Trophoblast cell (in vitro differentiated cells and primary cell): ENCODE results near the gene HRG.

ENCODE experiments used
- DNase-seq, 2 donors: peaks; one replicate each; pipeline ENCODE4 v3.0.0-alpha.2; 2016
- H2AFZ ChIP-seq: 2 replicates; pipeline ENCODE4 v1.6.1; 2013; ENCODE audit warnings: low read length, moderate library complexity, mild to moderate bottlenecking; ENCODE audit not compliant: insufficient read depth, poor library complexity
- H2AK5ac ChIP-seq: 2 replicates; pipeline ENCODE4 v1.6.1; 2013; ENCODE audit warnings: mild to moderate bottlenecking, low read length
- H2BK120ac ChIP-seq: 2 replicates; pipeline ENCODE4 v1.6.1; 2013; ENCODE audit warnings: low read length, mild to moderate bottlenecking, moderate library complexity; ENCODE audit not compliant: insufficient read depth, poor library complexity
- H2BK12ac ChIP-seq: 2 replicates; pipeline ENCODE4 v1.6.1; 2013; ENCODE audit warnings: mild to moderate bottlenecking, low read length, moderate library complexity
- H2BK5ac ChIP-seq: 2 replicates; pipeline ENCODE4 v1.6.1; 2013; ENCODE audit warnings: low read length, low read depth, moderate library complexity, mild to moderate bottlenecking; ENCODE audit not compliant: poor library complexity
- H3K14ac ChIP-seq: 2 replicates; pipeline ENCODE4 v1.6.1; 2013; ENCODE audit warnings: mild to moderate bottlenecking, low read length
- H3K18ac ChIP-seq: 2 replicates; pipeline ENCODE4 v1.6.1; 2013; ENCODE audit warnings: mild to moderate bottlenecking, low read length
- H3K23ac ChIP-seq: 2 replicates; pipeline ENCODE4 v1.6.1; 2013; ENCODE audit warnings: low read length
- H3K27ac ChIP-seq: 2 replicates; pipeline ENCODE4 v1.5.1; 2013; ENCODE audit warnings: low read depth, mild to moderate bottlenecking, inconsistent platforms, low read length, moderate library complexity
- H3K27me3 ChIP-seq: 2 replicates; pipeline ENCODE4 v1.6.1; 2013; ENCODE audit warnings: inconsistent platforms, mild to moderate bottlenecking, low read length, moderate library complexity; ENCODE audit not compliant: insufficient read depth
- H3K36me3 ChIP-seq, 2 experiments: 1 replicate in 1 of 2; 2 replicates in 1 of 2; pipeline ENCODE4 v1.6.1; 2013; ENCODE audit warnings: low read length in 2 of 2, mild to moderate bottlenecking in 2 of 2, moderate library complexity in 1 of 2; ENCODE audit not compliant: insufficient read depth in 2 of 2, control insufficient read depth in 1 of 2
- H3K4ac ChIP-seq: 2 replicates; pipeline ENCODE4 v1.6.1; 2013; ENCODE audit warnings: low read depth, mild to moderate bottlenecking, low read length, moderate library complexity
- H3K4me1 ChIP-seq, 2 experiments: 1 replicate in 1 of 2; 2 replicates in 1 of 2; pipeline ENCODE4 v1.6.1; 2013; ENCODE audit warnings: low read length in 2 of 2, mild to moderate bottlenecking in 2 of 2, moderate library complexity in 1 of 2; ENCODE audit not compliant: insufficient read depth in 2 of 2, control insufficient read depth in 1 of 2
- H3K4me2 ChIP-seq: 2 replicates; pipeline ENCODE4 v1.6.1; 2013; ENCODE audit warnings: inconsistent platforms, mild to moderate bottlenecking, low read length, moderate library complexity
- H3K4me3 ChIP-seq: 2 replicates; pipeline ENCODE4 v1.5.1; 2013; ENCODE audit warnings: mild to moderate bottlenecking, low read depth, low read length, inconsistent platforms
- H3K79me1 ChIP-seq: one replicate; pipeline ENCODE4 v1.6.1; 2013; ENCODE audit warnings: low read length
- H3K79me2 ChIP-seq: 2 replicates; pipeline ENCODE4 v1.6.1; 2013; ENCODE audit warnings: low read length, mild to moderate bottlenecking; ENCODE audit not compliant: control insufficient read depth, insufficient read depth, poor library complexity
- H3K9ac ChIP-seq: 2 replicates; pipeline ENCODE4 v1.6.1; 2013; ENCODE audit warnings: mild to moderate bottlenecking, low read length
- H3K9me3 ChIP-seq: 2 replicates; pipeline ENCODE4 v1.6.1; 2013; ENCODE audit warnings: low read depth, mild to moderate bottlenecking, control low read depth, inconsistent platforms, low read length; ENCODE audit not compliant: insufficient read depth
- H4K12ac ChIP-seq: 2 replicates; pipeline ENCODE4 v1.6.1; 2013; ENCODE audit warnings: low read depth, mild to moderate bottlenecking, low read length, moderate library complexity
- H4K8ac ChIP-seq: 2 replicates; pipeline ENCODE4 v1.6.1; 2013; ENCODE audit warnings: low read depth, mild to moderate bottlenecking, low read length, moderate library complexity
- H4K91ac ChIP-seq: one replicate; pipeline ENCODE4 v1.6.1; 2013; ENCODE audit warnings: low read depth, mild to moderate bottlenecking, low read length, moderate library complexity
- WGBS: extraction: QIAGEN DNeasy Blood & Tissue Kit; methylation state at CpG from one replicate; pipeline ENCODE4 v1.1.7; 2013; ENCODE audit warnings: missing lambda C conversion rate; ENCODE audit not compliant: insufficient read length, insufficient coverage; ENCODE audit errors: extremely low coverage; 5-methylcytosine and 5-hydroxymethylcytosine counted together

The HRG gene

DNA sequence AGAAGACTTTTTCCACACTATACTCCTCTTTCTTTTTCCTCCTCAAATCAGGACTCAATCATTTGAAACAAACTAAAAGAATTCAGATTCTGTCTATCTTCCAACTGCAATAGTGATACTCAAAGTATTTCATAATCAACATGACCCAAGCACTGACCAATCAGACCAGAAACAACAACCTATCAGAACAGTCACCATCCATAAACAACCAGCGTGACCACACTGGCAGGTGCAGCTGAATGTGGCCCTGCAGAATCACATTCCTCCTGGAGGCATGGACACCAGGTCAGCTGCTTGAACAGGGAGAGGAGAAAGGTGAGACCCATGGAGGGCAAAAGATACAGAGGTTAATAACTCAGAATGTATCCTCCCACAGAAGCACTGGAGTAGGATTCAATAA is 13.3 kb downstream of the HRG start:
- H3K79me2 ChIP-seq: no peaks in the 10 kb centered on the region
- H3K4me3 ChIP-seq: no peak overlapping the region
- H4K91ac ChIP-seq: no peak overlapping the region
- no peak overlapping the region for H2AK5ac ChIP-seq
- H3K36me3 ChIP-seq: no peaks in the 10 kb centered on the region
- H3K79me1 ChIP-seq: no peaks in the 10 kb centered on the region
- no peaks in the 10 kb centered on the region for H3K27me3 ChIP-seq
- H3K27ac ChIP-seq: no peak overlapping the region
- WGBS: no CpG with 5 or more reads among the region's 1 CpG
- H3K4me1 ChIP-seq: no peaks in the 10 kb centered on the region
- no peak overlapping the region for H2AFZ ChIP-seq
- no peak overlapping the region for H3K23ac ChIP-seq
- H3K4me2 ChIP-seq: no peak overlapping the region
- H2BK12ac ChIP-seq: no peak overlapping the region
- H3K9me3 ChIP-seq: no peaks in the 10 kb centered on the region
- H2BK5ac ChIP-seq: no peak overlapping the region
- no peak for DNase-seq
- H4K8ac ChIP-seq: no peak overlapping the region
- H3K9ac ChIP-seq: no peak overlapping the region
- no peak overlapping the region for H3K18ac ChIP-seq
- H2BK120ac ChIP-seq: no peak overlapping the region
- H4K12ac ChIP-seq: no peak overlapping the region
- no peak overlapping the region for H3K14ac ChIP-seq
- H3K4ac ChIP-seq: no peak overlapping the region

DNA sequence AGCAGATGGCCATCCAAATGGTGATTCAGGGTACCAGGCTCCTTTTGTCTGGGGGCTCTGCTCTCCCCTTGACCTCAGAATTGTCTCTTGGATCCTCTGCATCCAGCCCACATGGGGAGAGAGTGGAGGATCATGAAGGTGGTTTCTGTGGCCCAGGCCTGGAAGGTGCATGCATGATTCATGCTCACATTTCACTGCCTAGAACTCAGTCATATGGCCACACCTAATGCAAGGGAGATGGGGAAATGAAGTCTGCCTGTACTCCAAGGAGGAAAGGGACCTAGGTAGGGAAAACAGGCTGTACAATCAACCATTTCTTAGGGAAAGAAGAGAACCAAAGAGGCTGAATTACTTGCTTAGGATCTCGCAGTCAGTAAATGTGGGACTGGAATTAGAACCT is 15.1 kb downstream of the HRG start:
- Histone ChIP-seq H2AK5ac (no peak overlapping the region), H4K12ac (no peak overlapping the region), H2BK12ac (no peak overlapping the region), H3K9ac (no peak overlapping the region), H3K27ac (no peak overlapping the region), H3K4me1 (no peaks in the 10 kb centered on the region), H3K18ac (no peak overlapping the region), H4K8ac (no peak overlapping the region), H2AFZ (no peak overlapping the region), H2BK120ac (no peak overlapping the region), H3K4ac (no peak overlapping the region), H4K91ac (no peak overlapping the region), H3K14ac (no peak overlapping the region), H3K23ac (no peak overlapping the region), H2BK5ac (no peak overlapping the region), H3K79me1 (no peaks in the 10 kb centered on the region), H3K4me2 (no peak overlapping the region), H3K36me3 (no peaks in the 10 kb centered on the region), H3K79me2 (no peaks in the 10 kb centered on the region), H3K9me3 (peaks cover 4% of the 10 kb centered on the region), H3K4me3 (no peak overlapping the region), H3K27me3 (no peaks in the 10 kb centered on the region)
- WGBS: no CpG with 5 or more reads among the region's 1 CpG
- DNase-seq: no peak

DNA sequence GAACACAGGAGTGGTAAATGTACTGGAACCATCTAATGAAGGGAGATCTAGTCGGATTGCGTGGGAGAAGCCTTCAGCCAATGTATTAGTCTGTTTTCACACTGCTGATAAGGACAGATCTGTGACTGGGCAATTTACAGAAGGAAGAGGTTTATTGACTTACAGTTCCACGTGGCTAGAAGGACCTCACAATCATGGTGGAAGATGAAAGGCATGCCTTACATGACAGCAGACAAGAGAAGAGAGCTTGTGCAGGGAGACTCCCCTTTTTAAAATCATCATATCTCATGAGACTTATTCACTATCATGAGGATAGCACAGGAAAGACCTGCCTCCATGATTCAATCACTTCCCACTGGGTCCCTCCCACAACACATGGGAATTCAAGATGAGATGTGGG is 17.0 kb downstream of the HRG start:
- no peak overlapping the region for H3K4me2 ChIP-seq
- H2BK5ac ChIP-seq: no peak overlapping the region
- H3K79me1 ChIP-seq: no peaks in the 10 kb centered on the region
- no peaks in the 10 kb centered on the region for H3K79me2 ChIP-seq
- H3K27me3 ChIP-seq: no peaks in the 10 kb centered on the region
- peaks cover 4% of the 10 kb centered on the region for H3K9me3 ChIP-seq
- H3K4me1 ChIP-seq: no peaks in the 10 kb centered on the region
- H4K91ac ChIP-seq: no peak overlapping the region
- no peaks in the 10 kb centered on the region for H3K36me3 ChIP-seq
- no peak overlapping the region for H4K8ac ChIP-seq
- WGBS: no CpG with 5 or more reads among the region's 3 CpGs
- DNase-seq: no peak
- H3K9ac ChIP-seq: no peak overlapping the region
- no peak overlapping the region for H2AK5ac ChIP-seq
- no peak overlapping the region for H3K18ac ChIP-seq
- H2AFZ ChIP-seq: no peak overlapping the region
- no peak overlapping the region for H2BK120ac ChIP-seq
- H4K12ac ChIP-seq: no peak overlapping the region
- no peak overlapping the region for H3K27ac ChIP-seq
- H2BK12ac ChIP-seq: no peak overlapping the region
- H3K4me3 ChIP-seq: no peak overlapping the region
- H3K14ac ChIP-seq: no peak overlapping the region
- H3K4ac ChIP-seq: no peak overlapping the region
- no peak overlapping the region for H3K23ac ChIP-seq

DNA sequence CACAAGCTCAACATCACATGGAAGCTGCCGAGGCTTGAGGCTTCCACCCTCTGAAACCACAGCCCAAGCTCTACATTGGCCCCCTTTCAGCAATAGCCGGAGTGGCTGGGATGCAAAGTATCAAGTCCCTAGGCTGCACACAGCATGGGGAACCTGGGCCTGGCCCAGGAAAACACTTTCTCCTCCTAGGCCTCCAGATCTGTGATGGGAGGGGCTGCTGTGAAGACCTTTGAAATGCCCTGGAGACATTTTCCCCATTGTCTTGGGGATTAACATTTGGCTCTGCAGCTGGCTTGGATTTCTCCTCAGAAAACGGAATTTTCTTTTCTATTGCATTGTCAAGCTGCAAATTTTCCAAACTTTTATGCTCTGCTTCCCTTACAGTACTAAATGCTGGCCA is 18.2 kb downstream of the HRG start:
- Histone ChIP-seq H3K14ac (no peak overlapping the region), H3K27me3 (no peaks in the 10 kb centered on the region), H2AK5ac (no peak overlapping the region), H3K79me1 (no peaks in the 10 kb centered on the region), H3K18ac (no peak overlapping the region), H2BK12ac (no peak overlapping the region), H3K27ac (no peak overlapping the region), H3K4ac (no peak overlapping the region), H4K8ac (no peak overlapping the region), H3K9ac (no peak overlapping the region), H3K23ac (no peak overlapping the region), H3K36me3 (no peaks in the 10 kb centered on the region), H3K9me3 (peaks cover 4% of the 10 kb centered on the region), H3K4me1 (no peaks in the 10 kb centered on the region), H2AFZ (no peak overlapping the region), H2BK5ac (no peak overlapping the region), H2BK120ac (no peak overlapping the region), H4K12ac (no peak overlapping the region), H3K4me2 (no peak overlapping the region), H4K91ac (no peak overlapping the region), H3K4me3 (no peak overlapping the region), H3K79me2 (no peaks in the 10 kb centered on the region)
- DNase-seq: no peak
- no CpG with 5 or more reads among the region's 3 CpGs for WGBS
